ENCODE results near the gene ELAC2.

The ELAC2 gene, protein sequence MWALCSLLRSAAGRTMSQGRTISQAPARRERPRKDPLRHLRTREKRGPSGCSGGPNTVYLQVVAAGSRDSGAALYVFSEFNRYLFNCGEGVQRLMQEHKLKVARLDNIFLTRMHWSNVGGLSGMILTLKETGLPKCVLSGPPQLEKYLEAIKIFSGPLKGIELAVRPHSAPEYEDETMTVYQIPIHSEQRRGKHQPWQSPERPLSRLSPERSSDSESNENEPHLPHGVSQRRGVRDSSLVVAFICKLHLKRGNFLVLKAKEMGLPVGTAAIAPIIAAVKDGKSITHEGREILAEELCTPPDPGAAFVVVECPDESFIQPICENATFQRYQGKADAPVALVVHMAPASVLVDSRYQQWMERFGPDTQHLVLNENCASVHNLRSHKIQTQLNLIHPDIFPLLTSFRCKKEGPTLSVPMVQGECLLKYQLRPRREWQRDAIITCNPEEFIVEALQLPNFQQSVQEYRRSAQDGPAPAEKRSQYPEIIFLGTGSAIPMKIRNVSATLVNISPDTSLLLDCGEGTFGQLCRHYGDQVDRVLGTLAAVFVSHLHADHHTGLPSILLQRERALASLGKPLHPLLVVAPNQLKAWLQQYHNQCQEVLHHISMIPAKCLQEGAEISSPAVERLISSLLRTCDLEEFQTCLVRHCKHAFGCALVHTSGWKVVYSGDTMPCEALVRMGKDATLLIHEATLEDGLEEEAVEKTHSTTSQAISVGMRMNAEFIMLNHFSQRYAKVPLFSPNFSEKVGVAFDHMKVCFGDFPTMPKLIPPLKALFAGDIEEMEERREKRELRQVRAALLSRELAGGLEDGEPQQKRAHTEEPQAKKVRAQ

DNA sequence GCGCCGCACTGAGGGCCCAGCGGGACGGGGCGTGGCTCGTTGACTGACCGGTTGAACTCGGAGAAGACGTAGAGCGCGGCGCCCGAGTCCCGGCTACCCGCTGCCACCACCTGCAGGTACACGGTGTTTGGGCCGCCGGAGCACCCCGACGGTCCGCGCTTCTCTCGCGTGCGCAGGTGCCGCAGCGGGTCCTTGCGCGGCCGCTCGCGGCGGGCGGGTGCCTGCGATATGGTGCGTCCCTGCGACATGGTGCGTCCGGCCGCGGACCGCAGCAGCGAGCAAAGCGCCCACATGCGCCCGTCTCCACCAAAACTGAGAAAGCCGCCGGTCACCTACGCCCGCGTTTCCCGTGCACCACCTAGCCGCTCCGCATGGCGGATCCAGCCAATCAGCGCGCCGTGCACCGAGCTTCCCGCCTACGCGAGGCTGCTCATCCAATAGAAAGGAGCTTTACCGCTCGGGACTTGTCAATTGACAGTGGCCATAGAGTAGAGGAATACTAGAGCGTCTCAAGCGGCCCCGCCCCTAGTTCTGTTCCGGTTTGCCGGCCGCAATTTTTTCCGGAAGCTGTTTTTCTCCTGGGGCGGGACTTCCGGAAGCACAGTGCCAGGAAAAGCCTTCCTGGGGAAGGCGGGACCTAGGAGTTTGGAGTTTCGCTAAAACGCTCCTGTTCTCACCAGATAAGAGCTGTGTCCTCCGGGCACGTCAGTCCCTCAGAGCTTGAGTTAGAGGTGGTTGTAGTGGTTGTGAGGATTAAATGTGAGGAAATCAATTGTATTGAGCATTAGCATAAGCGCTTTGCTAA, at the start of gene ELAC2:
ELAC2 (minus strand) TSS at position 373 of the 805 bp plus-strand sequence; CDS start at position 293, 80 bp downstream.
- peak; percentile 97 for DNase-seq

DNA sequence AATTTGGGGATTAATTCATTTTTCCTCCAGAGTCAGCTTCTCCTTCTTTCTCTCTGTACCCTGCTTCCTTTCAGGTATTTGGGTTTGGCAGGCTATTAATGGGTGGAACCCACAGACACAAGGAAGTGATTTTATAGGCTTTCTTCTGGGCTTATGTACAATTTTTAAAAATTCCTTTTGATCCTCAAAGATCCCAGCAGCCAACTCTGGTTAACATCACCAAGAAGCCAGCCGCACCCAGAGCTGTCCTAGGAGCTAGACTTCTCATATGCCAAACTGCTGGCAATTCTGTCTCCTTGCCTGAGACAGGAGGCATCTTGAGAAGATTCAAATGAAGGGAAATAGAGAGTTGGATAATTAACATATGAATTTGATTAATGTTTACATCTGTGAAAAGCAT, 47.2 kb upstream of the ELAC2 start:
- DNase-seq = no peak

DNA sequence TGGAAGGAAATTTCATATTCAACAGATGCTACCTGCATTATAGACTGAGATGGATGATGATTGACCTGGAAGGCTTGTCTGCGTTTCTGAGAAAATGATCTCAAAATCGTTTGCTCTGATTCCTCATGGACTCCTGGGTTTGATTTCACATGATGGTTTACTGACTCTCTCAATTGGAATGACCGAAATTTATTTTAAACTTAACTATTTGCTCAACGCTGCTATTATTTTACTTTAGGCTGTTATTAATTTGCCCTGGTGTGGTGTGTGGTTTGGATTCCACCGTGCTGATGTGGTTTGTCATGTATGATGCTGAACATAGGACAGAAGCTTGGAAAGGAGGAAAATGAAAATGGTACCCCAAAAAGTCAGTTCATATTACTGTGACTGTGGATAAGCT, 37.3 kb upstream of the ELAC2 start:
- DNase-seq = no peak

DNA sequence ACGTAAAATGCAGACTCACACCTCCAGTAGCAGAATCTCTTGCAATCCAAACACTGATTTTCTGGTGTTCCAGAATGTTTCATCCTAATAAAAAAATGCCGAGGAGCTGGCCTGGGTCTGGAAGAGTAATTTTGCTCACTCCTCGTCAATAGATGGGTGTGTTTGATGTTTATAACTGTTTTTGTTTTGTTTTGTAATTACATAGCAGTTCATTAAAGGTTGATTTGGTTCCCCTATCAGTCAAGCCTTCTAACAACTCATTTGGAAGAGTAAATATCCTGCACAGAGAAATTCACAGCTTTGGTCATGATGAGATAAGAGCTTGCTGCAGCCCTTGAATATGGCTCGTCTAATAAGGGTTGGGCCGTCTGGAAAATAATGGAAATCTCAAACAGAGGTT, 36.8 kb upstream of the ELAC2 start:
- DNase-seq = no peak

DNA sequence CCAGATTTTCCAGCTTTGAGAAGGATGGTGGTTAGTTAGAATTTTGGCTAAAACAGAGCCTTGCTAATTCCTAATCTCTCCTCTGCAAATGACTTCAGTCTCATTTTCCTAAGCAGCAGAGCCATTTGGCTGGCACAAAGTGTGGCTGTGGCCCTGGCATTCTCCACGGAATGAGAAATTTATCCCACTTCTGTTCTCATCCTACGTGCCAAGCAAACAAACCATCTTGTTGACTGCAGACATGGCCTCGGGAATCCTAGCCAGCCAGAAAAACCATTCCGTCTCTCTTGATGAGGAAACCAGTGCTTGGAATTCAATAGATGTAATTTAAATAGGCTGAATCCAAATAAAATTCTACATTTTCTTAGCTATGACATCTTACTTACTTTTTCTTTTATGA, 34.1 kb upstream of the ELAC2 start:
- DNase-seq = no peak

DNA sequence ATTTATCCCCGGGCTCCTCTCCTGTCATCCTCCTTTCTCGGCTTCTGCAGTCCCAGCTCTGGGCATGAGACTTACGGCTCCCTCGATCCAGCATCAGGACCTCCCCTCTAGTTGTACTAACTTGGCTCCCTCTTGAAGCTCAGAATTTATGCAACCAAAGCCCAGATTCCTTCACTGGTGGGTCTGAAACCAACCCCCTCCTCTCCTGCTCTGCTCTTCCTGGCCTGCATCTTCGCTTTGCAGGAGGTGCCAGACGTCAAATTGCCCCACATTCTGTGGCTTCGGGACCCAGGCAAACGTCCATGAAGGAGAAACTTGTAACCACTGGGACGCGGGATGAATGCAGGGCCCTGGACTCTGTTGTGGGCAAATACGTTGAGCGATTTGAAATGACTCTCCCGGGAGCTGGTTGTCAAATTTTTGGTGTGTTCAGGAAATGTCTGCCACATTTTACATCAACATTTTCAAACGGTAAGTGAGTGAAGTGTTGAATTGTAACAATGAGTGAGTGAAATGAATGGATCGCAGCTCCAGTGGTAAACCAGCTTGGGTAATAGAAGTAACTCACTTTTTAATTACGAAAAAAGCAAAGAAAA, 29.3 kb upstream of the ELAC2 start:
- no peak for DNase-seq

DNA sequence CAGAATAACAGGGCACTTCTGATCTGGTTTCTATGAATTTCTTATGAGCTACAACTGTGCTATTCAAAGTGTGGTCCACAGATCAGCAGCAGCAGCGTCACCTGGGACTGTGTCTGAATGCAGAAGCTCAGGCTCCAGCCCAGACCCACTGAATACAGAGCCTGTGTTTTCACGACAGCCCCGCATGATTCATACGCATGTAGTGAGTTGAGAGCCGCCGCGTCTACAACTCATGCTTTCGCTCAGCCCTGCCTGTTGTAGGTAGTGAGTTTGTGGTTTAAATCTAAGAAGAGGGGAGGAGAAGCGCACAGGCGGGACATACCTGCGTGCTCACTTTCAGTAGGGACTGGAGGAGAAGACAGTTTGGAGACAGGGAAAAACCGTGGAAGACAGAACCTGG, 28.5 kb upstream of the ELAC2 start:
- DNase-seq = no peak

DNA sequence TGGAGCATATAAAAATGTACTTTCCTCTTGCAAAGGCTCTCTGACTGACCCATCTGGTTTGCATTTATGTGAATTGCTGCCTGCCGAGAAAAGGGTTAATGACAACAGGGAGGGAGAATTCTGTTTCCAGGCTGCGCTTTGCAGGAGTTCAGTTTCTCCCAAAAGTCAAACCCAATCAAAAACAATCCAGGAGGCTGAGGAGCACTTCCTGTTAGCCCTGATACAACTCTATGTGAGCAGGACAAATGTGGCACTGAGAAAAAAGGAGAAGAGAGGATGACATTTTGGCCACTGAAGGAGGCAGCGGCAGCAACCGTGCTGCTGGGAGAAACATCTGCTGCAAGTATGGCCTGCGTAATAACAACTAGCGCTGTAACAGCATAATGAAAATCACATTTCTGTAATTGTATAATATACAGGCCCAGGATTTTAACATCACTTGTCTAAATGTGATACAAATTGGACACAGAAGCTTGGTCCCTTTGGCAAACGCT, 26.8 kb upstream of the ELAC2 start:
- DNase-seq = no peak

DNA sequence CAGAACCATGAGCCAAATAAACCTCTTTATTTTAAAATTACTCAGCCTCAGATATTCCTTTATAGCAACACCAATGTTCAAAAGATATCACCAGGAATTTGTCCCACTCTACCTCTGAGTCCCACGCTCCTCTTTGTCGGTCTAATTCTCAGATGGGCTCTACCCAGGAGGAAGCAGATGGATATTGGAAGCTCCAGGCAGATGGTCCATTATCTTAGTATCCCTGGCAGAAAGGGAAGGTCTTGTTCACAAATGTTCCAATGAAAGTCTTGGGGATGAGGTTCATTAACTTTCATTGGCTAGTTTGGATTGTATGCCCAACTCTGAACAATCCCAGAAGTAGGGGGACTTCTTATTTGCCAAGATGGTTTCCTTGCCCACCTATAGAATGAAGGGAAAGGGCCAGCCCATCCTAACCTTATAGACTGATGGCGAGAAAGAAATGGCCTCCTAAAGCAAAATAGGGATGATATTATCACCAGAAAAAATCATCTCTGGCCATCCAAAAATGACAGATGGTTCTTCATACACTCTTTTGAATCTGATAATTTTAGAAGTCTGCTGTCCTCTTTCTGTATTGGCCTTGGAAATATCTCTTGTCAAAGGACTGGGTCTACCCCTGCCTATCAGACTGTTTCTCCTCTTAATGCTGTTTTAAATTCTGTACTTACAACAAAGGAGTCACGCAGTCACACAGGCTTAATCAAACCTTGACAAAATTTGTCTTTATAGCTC, 21.3 kb upstream of the ELAC2 start:
- DNase-seq = no peak

DNA sequence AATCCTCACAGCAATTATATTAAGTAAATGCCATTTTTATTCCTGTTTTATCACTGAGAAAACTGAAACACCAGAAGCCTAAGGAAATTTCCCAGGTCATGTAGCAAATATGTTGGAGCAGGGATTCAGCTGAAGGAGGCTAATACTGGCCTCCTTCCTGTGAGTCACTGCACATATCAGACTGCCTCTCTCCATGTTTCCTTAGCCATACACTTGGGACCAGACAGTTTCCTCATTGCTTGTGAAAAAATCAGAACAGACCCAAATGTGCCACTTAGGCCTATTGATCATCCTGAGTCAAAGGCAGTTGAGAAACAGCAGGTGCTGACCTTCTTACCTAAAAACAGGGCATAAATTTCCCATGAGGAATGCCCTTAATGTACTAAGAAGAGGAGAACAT, 18.9 kb upstream of the ELAC2 start:
- no peak for DNase-seq

DNA sequence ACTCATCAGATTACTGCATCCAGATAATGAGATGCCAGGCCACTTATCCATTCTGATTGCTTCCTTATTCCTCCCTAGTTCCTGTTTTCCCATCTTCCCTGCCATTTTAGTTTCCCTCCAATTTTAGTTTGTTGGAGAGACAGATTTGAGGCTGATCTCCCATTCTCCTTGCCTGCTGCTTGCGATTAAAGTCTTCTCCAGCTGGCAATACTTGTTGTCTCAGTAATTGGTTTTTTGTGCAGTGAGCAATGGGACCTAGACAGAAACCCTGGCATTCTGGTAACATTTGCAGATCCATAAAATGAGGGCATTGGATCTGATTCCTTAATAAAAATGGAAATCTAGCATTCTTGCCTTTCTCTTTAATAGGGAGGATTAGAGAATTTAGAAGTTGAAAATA, 17.6 kb upstream of the ELAC2 start:
- DNase-seq = no peak

DNA sequence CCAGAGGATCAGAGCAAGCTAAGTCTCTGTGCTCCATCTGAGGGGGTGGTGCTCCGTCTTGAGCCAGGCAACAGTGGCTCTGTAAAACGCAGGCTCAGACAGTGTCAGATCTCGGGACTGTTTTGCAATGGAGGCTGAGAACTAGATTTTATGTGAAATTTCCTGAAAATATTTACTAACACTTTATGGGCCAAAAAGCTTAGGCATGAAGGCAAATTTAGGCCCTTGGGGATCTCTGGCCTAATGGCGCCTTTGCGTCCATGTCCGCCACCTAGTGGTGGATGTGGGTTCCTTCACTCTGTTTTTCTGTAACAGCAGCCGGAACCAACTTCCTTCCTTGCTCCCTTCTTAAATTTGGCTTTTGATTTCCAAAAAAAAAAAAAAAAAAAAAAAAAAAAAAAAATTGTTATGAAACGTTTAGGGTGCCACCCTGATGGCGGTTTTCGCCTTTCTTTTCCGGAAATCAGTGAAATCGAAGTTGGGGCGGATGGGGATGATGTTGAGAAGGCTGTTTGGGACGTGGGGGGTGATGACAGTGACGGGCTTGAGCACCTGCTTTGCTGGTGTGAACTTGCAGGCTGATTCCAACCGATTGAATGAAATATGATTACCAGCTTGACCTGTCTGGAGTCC, 14.0 kb upstream of the ELAC2 start:
- peak; percentile 6 for DNase-seq

DNA sequence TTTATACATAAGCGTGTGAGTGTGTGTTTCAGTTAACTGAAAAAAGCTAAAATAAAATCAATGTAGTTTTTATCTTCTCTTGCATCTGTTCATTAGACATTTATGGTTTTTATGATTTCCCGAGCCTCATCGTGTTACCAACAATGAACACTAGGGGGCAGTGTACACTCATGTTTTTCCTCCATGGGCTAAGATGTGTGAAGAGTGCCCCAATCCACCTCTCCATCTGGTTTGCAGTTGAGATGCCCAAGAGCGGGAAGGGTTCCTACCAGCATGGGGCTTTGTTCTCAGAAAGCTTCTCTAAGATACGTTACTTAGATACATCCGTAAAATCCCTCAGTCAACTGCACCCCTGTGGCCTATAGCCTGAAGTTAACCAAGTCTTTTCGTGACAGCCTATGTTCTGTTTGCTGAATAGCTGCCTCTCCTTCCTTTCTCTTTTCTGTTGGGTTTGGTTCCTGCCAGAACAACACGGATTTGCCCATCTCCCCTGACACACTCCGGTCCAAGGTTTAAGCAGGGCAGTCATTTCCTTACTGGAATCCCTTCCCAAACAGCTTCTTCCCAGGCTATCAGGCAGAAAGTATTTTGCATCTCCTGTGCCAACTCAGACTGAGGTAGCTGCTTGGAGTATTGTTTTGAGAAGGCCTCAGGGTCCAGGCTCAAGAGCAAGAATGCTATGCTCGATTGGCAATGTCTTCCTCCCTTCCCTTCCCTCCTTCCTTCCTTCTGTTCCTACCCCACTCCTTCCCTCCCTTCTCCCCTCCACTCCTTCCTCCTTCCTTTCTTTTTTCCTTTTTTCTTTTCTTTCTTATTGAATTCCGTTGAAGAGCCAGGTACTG, 12.9 kb upstream of the ELAC2 start:
- no peak for DNase-seq

DNA sequence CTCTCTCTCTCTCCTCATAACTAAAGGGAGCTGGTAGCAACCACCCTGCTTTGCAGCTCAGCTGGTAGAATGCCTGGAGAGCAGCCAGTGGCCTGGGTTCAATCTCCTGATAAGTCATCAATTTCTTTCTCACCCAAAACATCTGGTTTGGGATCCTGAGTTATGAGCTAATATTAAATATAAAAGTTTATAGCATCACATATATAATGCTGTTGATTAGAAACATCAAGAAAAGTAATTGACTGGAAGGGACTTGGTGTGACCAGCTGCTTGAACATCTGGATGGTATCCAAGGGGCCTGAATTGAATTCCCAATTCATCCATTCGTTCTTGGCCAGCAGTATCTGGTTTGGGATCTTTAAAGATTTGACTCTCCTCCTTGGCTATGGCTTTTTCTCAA, 12.2 kb upstream of the ELAC2 start:
- no peak for DNase-seq

DNA sequence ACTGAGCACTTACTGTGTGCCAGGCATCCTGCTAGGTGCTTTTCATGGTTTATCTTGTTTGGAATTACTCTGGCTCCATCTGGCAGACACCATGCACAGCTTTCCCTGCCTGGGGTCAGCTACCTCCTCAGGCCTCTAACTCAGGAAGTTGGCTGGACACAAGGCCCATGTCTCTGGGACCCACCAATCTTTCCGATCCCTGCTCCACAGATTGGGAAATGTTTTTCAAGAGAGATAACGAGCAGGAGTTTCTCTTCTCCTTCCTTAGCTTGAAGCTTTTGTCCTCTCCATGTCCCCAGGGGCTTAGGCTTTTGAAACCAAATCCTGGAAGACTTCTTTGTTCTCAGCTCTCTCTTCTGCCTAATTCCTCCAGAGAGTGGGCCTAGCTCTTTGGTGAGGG, 11.5 kb upstream of the ELAC2 start:
- DNase-seq = no peak

DNA sequence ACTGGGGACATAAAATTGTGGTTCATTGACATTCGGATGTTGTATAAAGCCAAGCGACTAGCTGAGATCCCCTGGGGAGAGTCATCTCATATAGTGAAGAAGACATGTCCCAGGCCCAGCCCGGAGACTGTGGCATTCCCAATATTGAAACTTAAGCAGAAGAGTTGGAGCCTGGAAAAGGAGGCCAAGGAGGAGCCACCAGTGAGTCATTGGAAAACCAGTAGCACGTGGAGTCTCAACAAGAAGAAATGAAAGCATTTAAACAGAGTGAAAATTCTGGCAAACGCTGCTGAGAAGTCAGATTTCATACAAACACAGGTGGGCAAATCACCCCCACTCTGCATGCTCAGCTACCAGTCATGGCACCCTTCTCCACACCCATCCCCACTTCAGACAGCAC, 9.4 kb upstream of the ELAC2 start:
- no peak for DNase-seq

DNA sequence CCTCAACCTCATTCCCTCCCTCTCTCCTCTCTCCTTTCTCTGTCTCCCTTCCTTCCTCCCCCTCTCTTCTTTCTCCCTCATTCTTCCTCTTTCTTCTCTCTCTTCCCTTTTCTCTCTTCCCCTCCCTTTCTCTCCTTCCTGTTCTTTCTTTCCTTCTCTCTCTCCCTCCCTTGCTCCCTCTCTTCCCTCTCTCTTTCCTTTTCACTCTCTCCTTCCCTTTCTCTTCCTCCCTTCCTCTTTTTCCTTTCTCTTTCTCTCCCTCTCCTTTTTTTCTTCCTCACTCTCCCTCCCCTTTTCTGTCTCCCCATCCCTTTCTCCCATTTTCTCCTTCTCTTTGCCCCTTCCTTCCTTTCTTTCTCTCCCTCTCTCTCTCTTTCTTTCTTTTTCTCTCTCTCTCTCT, 7.9 kb upstream of the ELAC2 start:
- DNase-seq = no peak

DNA sequence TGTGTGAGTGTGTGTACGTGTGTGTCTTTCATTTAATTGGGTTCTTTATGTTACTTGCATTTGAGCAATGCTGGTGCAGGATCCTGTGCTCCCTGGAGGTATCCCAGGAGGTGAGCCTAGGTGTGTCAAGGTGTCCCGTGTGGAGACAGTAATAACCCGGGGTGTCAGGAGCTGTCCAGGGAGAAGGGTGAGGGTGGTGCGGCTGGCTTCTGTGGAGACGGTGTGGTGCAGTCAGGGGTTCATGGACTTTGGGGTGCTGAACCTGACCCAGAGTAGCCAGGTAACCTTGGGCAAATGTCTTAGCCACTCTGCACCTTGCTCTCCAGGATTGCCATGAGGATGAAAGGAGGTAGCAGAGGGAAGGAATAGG, 7.4 kb upstream of the ELAC2 start:
- no peak for DNase-seq

DNA sequence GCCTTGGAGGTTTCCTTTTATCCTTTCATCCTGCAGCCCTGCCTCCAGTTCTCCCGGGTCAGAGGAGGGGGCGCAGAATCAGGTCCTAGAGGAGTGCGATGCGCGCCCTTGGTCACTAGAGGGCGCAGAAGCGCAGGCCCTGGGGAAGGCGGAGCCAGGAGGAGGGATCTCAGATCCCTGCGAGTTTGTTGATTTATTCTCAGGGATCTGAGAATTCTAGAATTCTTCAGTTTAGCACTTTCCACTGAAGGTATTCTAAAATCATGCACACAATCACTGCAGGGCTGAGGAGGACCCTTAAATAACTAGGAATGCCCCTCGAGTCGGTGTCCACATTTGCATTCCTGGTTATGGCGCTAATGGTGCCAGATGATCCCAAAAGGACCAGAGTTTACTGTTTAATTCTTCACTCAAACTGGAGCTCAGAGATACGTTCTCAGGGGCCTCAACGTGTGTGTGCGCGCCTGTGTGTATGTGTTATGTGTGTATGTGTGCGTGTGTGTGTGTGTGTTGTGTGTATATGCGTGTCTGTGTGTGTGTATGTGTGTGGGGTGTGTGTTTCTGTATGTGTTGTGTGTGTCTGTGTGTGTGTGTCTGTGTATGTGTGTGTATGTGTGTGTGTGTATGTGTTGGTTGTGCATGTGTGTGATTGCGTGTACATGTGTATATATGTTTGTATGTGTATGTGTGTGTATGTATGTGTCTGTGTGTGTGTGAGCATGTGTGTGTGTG, 6.9 kb upstream of the ELAC2 start:
- DNase-seq = peak; percentile 59

DNA sequence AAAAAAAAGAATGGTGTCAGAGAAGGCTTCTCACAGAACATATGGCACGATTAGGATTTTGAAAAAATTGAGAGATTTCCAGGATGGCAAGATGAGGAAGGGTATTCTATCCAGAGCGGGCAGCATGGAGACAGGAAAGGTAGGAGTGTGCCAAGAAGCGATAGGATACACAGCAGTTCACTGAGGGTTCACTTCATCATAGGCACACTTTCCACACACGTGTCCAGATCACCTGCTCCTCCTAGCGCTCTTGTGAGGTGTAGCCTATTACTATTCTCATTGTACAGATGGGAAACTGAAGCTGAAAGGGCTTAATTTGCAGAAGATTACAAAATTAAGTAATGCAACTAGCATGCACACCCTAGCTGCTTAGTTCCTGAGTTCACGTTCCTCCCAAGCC, 6.2 kb upstream of the ELAC2 start:
- no peak for DNase-seq

All from NCI-H345 (cell line).